ENCODE results near the gene FAN1. TPM values are rescaled to one million over a fixed set of nuclear protein-coding genes. Genes with fewer than 3 reads are reported as not detected.

The FAN1 gene
- total RNA-seq (2022; extraction: Qiagen RNA extraction; ENCODE audit: low read depth), result 9.8 to 14.5 TPM (median 13.2 TPM) in 5 replicates

DNA sequence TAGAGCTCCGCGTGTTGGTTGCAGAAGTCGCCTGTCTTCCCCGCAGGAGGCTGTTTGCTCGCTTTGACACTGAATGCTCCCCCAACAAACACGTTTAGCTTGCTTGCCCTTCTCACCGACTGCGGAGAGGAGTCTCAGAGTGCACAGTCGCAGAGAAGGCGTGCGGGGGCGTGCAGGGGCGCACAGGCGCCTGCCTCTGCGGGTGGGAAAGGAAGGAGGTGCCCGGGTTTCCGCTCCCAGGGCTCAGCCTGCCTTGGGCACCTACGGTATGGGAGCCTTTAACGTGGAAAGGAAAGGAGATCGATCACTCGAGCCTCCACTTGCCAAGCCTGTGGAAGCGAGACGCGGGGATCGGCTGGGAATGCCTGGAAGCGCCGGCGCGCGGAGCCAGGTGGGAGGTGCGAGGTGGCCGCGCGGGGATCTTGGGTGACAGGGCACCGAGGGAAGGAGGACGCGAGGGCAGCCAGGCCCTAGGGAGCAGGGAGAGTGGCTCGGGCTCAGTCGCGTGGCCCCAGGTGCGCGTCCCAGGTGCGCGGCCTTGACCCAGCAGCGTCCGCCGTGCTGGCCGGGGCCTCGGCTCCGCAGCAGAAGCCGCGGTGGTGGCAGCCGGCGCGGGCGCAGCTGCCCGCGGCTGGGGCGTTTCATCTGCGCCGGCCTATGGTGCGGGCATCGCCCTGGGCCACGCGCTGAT lies at the start of gene FAN1:
FAN1 (plus strand) TSS at position 419 of the 691 bp plus-strand sequence. CDS start 749 bp downstream, outside the sequence.

DNA sequence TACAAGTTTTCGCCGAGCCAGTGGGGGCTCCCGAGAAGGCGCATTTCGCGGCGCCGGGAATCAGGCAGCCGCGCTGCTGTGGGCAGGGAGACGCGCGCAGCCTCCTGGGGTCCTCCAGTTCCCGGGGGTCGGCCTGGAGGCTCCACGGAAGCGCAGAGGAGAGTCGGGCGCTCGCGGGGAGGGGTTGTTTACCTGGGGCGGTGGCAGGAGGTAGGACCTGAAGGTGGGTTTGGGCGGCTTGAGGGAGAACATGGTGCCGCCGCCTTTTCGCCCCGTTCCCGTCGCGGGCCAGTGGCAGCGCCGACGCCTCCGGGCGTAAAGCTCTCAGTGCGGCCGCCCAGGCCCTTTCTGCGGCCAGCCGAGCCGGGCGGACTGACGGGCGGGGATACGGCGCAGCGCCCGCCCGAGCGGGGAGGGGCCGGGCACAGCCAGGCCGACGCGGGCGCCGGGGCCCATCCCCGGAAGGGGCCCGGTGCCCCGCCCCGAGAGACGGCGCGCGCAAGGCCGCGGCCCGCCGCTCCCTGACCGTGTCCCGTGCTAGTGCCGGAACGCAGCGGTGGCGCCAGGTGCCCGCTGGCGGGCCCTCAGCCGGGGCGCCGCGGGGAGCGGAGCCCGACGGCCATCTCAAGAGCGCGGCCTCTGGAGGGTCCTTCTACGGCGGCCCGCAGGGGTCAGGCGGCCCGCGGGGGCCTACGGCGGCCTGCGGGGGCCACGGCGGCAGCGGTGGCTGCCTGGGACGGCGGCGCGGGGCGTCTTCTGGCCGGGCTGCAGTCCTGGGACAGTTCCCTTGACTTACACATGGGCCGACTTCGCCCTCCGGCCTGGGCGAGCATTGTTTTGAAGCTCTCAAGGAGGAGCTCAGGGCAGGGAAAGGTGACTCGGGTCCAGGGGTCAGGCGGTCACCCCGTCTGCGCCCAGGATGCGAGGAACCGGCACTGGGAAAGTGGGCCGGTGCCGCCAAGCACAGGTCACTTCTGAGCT lies 87.8 kb downstream of the FAN1 start, which contains the start of gene MTMR10:
MTMR10 (minus strand) TSS at position 374 of the 981 bp plus-strand sequence; CDS start at position 252, 122 bp downstream.

Other genes starting within 250 kb of the FAN1 start
- 11.4 to 17.2 TPM (median 15.3 TPM) in 5 replicates for gene MTMR10, start 87.7 kb downstream of the FAN1 start, total RNA-seq (2022; extraction: Qiagen RNA extraction; ENCODE audit: low read depth)
- gene TRPM1, start 197.8 kb downstream of the FAN1 start, total RNA-seq (2022; extraction: Qiagen RNA extraction; ENCODE audit: low read depth), result not detected in 5 replicates